Stimulated activated naive CD8-positive, alpha-beta T cell treated with anti-CD3 and anti-CD28 coated beads, Interleukin-15, amount 100 ng/mL, for 72 hours (primary cell): ENCODE results near the gene SYT1.

Experiments used
- ATAC-seq: fragments of 150-1000 bp; cut with Tn5 transposase; 2 replicates; pipeline ENCODE4 v1.10.0; 2021; ENCODE audit warnings: mild to moderate bottlenecking, moderate library complexity
- DNase-seq, 2 donors: peaks; one replicate each; pipeline ENCODE4 v3.0.0; 2021 to 2022
- H3K27ac Mint-ChIP-seq, 2 donors: one replicate each; pipeline ENCODE4 v1.8.0; 2022; ENCODE audit warnings: mild to moderate bottlenecking in 2 of 2, mixed read lengths in 2 of 2, moderate library complexity in 2 of 2
- H3K27me3 Mint-ChIP-seq: one replicate; pipeline ENCODE4 v1.8.0; 2022; ENCODE audit warnings: mixed read lengths
- H3K4me1 Mint-ChIP-seq: one replicate; pipeline ENCODE4 v1.8.0; 2022; ENCODE audit warnings: mild to moderate bottlenecking, mixed read lengths
- H3K4me3 Mint-ChIP-seq, 2 donors: one replicate each; pipeline ENCODE4 v1.8.0; 2022; ENCODE audit warnings: mild to moderate bottlenecking in 2 of 2, mixed read lengths in 2 of 2, moderate library complexity in 1 of 2
- H3K9me3 Mint-ChIP-seq, 2 donors: one replicate each; pipeline ENCODE4 v1.8.0; 2022; ENCODE audit warnings: mixed read lengths in 2 of 2

Gene SYT1

DNA sequence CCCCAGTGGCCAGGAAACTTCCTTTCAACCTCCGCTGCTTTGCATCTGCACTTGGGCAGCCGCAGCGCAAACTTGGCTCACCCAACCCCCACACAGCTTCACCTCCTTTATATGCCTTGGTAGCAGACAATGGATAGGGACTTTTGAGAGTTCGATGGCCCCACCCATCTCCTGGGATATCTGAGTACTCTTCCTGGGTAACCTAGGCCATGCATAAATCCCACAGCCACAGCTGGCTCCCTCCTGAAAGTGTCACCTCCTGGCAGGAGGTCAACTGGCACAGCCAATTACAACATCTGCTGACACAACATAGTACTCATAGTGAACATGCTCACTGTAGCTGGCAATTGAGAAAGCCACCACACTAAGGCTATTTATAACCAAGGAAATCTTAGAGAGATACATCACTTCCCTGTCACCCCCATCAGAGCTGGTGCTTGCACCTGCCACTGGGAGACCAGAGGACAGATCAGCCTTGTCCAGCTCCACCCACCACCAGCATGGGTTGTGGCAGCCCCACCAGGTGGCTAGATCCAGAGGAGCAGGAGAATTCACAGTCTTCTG, 410.0 kb downstream of the SYT1 start:
- peaks cover 12 to 31% of the 10 kb centered on the region in 2 donors for H3K9me3 Mint-ChIP-seq
- H3K27me3 Mint-ChIP-seq = no peaks in the 10 kb centered on the region
- no peaks in the 10 kb centered on the region for H3K4me1 Mint-ChIP-seq
- DNase-seq (no peak), ATAC-seq (no peak)
- no peak overlapping the region for H3K4me3 Mint-ChIP-seq
- no peak overlapping the region for H3K27ac Mint-ChIP-seq

- no peak for ATAC-seq
Measured at GRCh38 chr12:79275631-79276030, 411.1 kb downstream of the SYT1 start.

GRCh38 chr12:79283364-79283763, 418.8 kb downstream of the SYT1 start:
- H3K4me3 Mint-ChIP-seq = no peak overlapping the region
- no peaks in the 10 kb centered on the region for H3K27me3 Mint-ChIP-seq
- ATAC-seq = no peak

More at GRCh38 chr12:79275631-79276030, 411.1 kb downstream of the SYT1 start:
- Mint-ChIP-seq H3K27me3 (no peaks in the 10 kb centered on the region), H3K9me3 (peaks cover 12 to 31% of the 10 kb centered on the region in 2 donors), H3K4me1 (no peaks in the 10 kb centered on the region), H3K27ac (no peak overlapping the region), H3K4me3 (no peak overlapping the region)
- no peak for DNase-seq

DNA sequence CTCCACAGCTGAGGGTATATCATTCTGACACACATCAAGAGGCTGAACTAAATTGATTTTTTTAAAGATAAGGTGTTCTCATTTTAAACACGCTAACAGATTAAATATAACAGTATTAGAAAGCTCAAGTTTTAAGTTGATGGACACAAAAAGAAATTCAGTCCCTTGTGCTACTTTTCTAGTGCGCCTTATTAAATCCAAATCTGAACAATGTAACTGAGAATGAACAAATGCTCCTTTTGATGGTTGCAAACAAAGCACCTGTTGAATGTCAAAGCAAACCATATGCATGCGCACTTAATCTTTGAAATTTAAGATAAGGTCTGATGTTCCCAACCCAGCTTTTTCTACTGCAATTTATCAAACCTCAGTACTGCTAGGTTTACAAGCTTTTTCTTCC, 424.3 kb downstream of the SYT1 start:
- H3K9me3 Mint-ChIP-seq = no peaks in the 10 kb centered on the region
- no peaks in the 10 kb centered on the region for H3K4me1 Mint-ChIP-seq
- no peak for DNase-seq
- no peak overlapping the region for H3K27ac Mint-ChIP-seq
- no peaks in the 10 kb centered on the region for H3K27me3 Mint-ChIP-seq
- ATAC-seq = no peak
- no peak overlapping the region for H3K4me3 Mint-ChIP-seq

More at GRCh38 chr12:79283364-79283763, 418.8 kb downstream of the SYT1 start:
- DNase-seq = no peak
- H3K4me1 Mint-ChIP-seq = no peaks in the 10 kb centered on the region
- H3K27ac Mint-ChIP-seq = no peak overlapping the region
- H3K9me3 Mint-ChIP-seq = peaks cover 8 to 9% of the 10 kb centered on the region in 2 donors

- Mint-ChIP-seq H3K9me3 (no peaks in the 10 kb centered on the region), H3K4me3 (no peak overlapping the region), H3K27ac (no peak overlapping the region), H3K4me1 (no peaks in the 10 kb centered on the region), H3K27me3 (no peaks in the 10 kb centered on the region)
- no peak for DNase-seq
- no peak for ATAC-seq
Measured at GRCh38 chr12:79291711-79292110, 427.1 kb downstream of the SYT1 start.

GRCh38 chr12:79294590-79294989, 430.0 kb downstream of the SYT1 start:
- Mint-ChIP-seq H3K9me3 (no peaks in the 10 kb centered on the region), H3K4me3 (no peak overlapping the region), H3K27me3 (no peaks in the 10 kb centered on the region), H3K27ac (no peak overlapping the region), H3K4me1 (no peaks in the 10 kb centered on the region)
- ATAC-seq = no peak
- no peak for DNase-seq

DNA sequence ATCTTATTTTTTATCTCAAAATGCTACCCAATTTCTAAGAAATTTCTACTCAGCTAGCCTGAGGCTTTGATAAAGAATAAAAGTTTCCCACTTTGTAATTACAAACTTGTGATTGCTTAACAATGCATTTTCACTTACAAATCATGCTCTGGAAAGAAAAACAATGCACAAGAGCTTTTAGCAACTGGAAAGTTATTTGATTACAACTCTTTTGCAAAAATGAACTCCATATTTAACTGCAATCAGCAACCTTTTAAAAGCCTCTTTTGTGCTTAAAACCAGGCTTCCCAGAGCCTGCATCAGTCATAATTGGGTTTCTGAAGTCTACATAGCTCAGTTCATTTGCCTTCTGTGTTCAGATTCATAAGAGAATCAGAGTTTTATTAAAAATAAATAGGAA, 431.0 kb downstream of the SYT1 start:
- H3K27me3 Mint-ChIP-seq = no peaks in the 10 kb centered on the region
- no peak for DNase-seq
- H3K4me1 Mint-ChIP-seq = no peaks in the 10 kb centered on the region
- H3K9me3 Mint-ChIP-seq = no peaks in the 10 kb centered on the region
- H3K27ac Mint-ChIP-seq = no peak overlapping the region
- ATAC-seq = no peak
- H3K4me3 Mint-ChIP-seq = no peak overlapping the region

- no peaks in the 10 kb centered on the region for H3K9me3 Mint-ChIP-seq
- no peak overlapping the region for H3K4me3 Mint-ChIP-seq
- H3K4me1 Mint-ChIP-seq = no peaks in the 10 kb centered on the region
- no peaks in the 10 kb centered on the region for H3K27me3 Mint-ChIP-seq
- DNase-seq (no peak), ATAC-seq (no peak)
- H3K27ac Mint-ChIP-seq = no peak overlapping the region
Measured at GRCh38 chr12:79296133-79296532, 431.6 kb downstream of the SYT1 start.

GRCh38 chr12:79296871-79297270, 432.3 kb downstream of the SYT1 start:
- no peaks in the 10 kb centered on the region for H3K27me3 Mint-ChIP-seq
- DNase-seq (no peak), ATAC-seq (no peak)
- no peak overlapping the region for H3K4me3 Mint-ChIP-seq
- no peaks in the 10 kb centered on the region for H3K9me3 Mint-ChIP-seq
- no peaks in the 10 kb centered on the region for H3K4me1 Mint-ChIP-seq
- H3K27ac Mint-ChIP-seq = no peak overlapping the region

- H3K4me3 Mint-ChIP-seq = no peak overlapping the region
- DNase-seq (no peak), ATAC-seq (no peak)
Measured at GRCh38 chr12:79298506-79298905, 433.9 kb downstream of the SYT1 start.

GRCh38 chr12:79299447-79300198, 435.0 kb downstream of the SYT1 start:
- Mint-ChIP-seq H3K9me3 (no peaks in the 10 kb centered on the region), H3K4me3 (no peak overlapping the region), H3K27ac (no peak overlapping the region), H3K4me1 (no peaks in the 10 kb centered on the region), H3K27me3 (no peaks in the 10 kb centered on the region)
- DNase-seq = no peak
- no peak for ATAC-seq

More at GRCh38 chr12:79298506-79298905, 433.9 kb downstream of the SYT1 start:
- Mint-ChIP-seq H3K27ac (no peak overlapping the region), H3K27me3 (no peaks in the 10 kb centered on the region), H3K4me1 (no peaks in the 10 kb centered on the region), H3K9me3 (no peaks in the 10 kb centered on the region)

GRCh38 chr12:79300199-79300568, 435.6 kb downstream of the SYT1 start:
- no peak for ATAC-seq
- H3K4me3 Mint-ChIP-seq = no peak overlapping the region
- no peak for DNase-seq
- no peak overlapping the region for H3K27ac Mint-ChIP-seq
- H3K4me1 Mint-ChIP-seq = no peaks in the 10 kb centered on the region
- H3K27me3 Mint-ChIP-seq = no peaks in the 10 kb centered on the region
- no peaks in the 10 kb centered on the region for H3K9me3 Mint-ChIP-seq

GRCh38 chr12:79301181-79301580, 436.6 kb downstream of the SYT1 start:
- Mint-ChIP-seq H3K4me1 (no peaks in the 10 kb centered on the region), H3K27ac (no peak overlapping the region), H3K4me3 (no peak overlapping the region), H3K9me3 (no peaks in the 10 kb centered on the region), H3K27me3 (no peaks in the 10 kb centered on the region)
- no peak for DNase-seq
- ATAC-seq = no peak

GRCh38 chr12:79302162-79302814, 437.7 kb downstream of the SYT1 start:
- Mint-ChIP-seq H3K4me3 (no peak overlapping the region), H3K27ac (peak overlapping the region in 1 of 2 donors; percentile 2), H3K4me1 (no peaks in the 10 kb centered on the region), H3K9me3 (no peaks in the 10 kb centered on the region), H3K27me3 (no peaks in the 10 kb centered on the region)
- ATAC-seq (no peak), DNase-seq (no peak)

- no peak overlapping the region for H3K27ac Mint-ChIP-seq
- no peak overlapping the region for H3K4me3 Mint-ChIP-seq
- no peaks in the 10 kb centered on the region for H3K9me3 Mint-ChIP-seq
- H3K27me3 Mint-ChIP-seq = no peaks in the 10 kb centered on the region
- DNase-seq (no peak), ATAC-seq (no peak)
- H3K4me1 Mint-ChIP-seq = no peaks in the 10 kb centered on the region
Measured at GRCh38 chr12:79307340-79307739, 442.8 kb downstream of the SYT1 start.

DNA sequence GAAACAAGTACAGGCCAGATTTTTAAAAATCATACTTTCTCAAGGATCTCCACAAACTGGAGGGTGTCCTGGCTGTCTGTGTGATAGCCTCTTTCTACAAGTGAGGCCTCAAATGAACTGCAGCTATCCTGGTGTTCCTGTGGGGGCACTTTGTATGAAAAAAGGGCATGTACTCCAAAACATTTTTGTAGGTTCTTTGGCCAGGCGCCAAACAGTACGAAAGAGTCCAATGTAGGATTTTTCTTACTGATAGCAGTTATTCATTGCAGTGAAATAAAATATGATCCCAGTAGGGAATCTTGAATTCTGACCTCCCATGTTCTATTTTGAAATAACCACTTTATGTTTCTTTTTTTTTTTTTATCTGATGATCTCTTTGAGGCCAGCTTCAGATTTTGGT, 444.5 kb downstream of the SYT1 start:
- Mint-ChIP-seq H3K4me1 (no peaks in the 10 kb centered on the region), H3K9me3 (no peaks in the 10 kb centered on the region), H3K4me3 (no peak overlapping the region), H3K27me3 (no peaks in the 10 kb centered on the region), H3K27ac (no peak overlapping the region)
- DNase-seq (no peak), ATAC-seq (no peak)
